ENCODE measurements around the gene MRPL14. TPM values are rescaled to one million over a fixed set of nuclear protein-coding genes. Genes with fewer than 3 reads are reported as not detected.

MRPL14 gene
- total RNA-seq, 2 experiments from 2014 or later: 51.3 to 87.2 TPM

GRCh38 chr6:44107017-44107416, 20.2 kb downstream of the MRPL14 start:
- POLR2A ChIA-PET: interaction anchor here (0.6 kb wide), 1 partner anchor 554 kb away, joined by 3 read pairs; no protein-coding TSS in a partner anchor
- peaks cover 80% of the 10 kb centered on the region for H3K36me3 ChIP-seq (ENCODE audit: insufficient read depth, low read length)
- TF ChIP-seq EZH2phosphoT487 (IDR thresholded peaks at IDR 0.05; ENCODE audit: borderline replicate concordance, low read depth, low read length) (no peak), CTCF (conservative IDR thresholded peaks at IDR 0.05; ENCODE audit: low read length) (no peak)

GRCh38 chr6:44105993-44106740, 21.1 kb downstream of the MRPL14 start:
- Histone ChIP-seq H3K4me2 (ENCODE audit: low read length) (no peak overlapping the region), H2AFZ (ENCODE audit: low read length) (no peak overlapping the region), H3K27ac (ENCODE audit: low read depth, low read length, poor library complexity, severe bottlenecking) (no peak overlapping the region), H3K36me3 (ENCODE audit: insufficient read depth, low read length) (peaks cover 71% of the 10 kb centered on the region), H4K20me1 (ENCODE audit: insufficient read depth, low read length) (no peaks in the 10 kb centered on the region), H3K79me2 (ENCODE audit: insufficient read depth, low read depth, low read length) (no peaks in the 10 kb centered on the region), H3K9me2 (ENCODE audit: insufficient read depth, low read length) (no peaks in the 10 kb centered on the region), H3K4me3 (ENCODE audit: low read depth, low read length, poor library complexity, severe bottlenecking) (no peak overlapping the region), H3K9me3 (ENCODE audit: low read length) (no peaks in the 10 kb centered on the region), H3K4me1 (ENCODE audit: insufficient read depth, low read length, poor library complexity, severe bottlenecking) (no peaks in the 10 kb centered on the region)
- CTCF ChIA-PET (ENCODE audit: unreplicated experiment): no interaction called here
- DNase-seq (ENCODE audit: low spot score): no peak
- POLR2A ChIA-PET: interaction anchor here (0.6 kb wide), 1 partner anchor 1316 kb away, joined by 4 read pairs; no protein-coding TSS in a partner anchor
- TF ChIP-seq EZH2phosphoT487 (IDR thresholded peaks at IDR 0.05; ENCODE audit: borderline replicate concordance, low read depth, low read length) (no peak), CTCF (conservative IDR thresholded peaks at IDR 0.05; ENCODE audit: low read length) (no peak)
- BruUV-seq (replicated peaks): no TSS peak
- intact Hi-C loops (cut with micrococcal nuclease; ENCODE audit: unreplicated experiment): no loop called here

More at GRCh38 chr6:44107017-44107416, 20.2 kb downstream of the MRPL14 start:
- H3K4me3 ChIP-seq (ENCODE audit: low read depth, low read length, poor library complexity, severe bottlenecking): no peak overlapping the region
- H3K9me3 ChIP-seq (ENCODE audit: low read length): no peaks in the 10 kb centered on the region
- CTCF ChIA-PET (ENCODE audit: unreplicated experiment): no interaction called here
- intact Hi-C loops (cut with micrococcal nuclease; ENCODE audit: unreplicated experiment): no loop called here
- no peak overlapping the region for H3K4me2 ChIP-seq (ENCODE audit: low read length)
- no peaks in the 10 kb centered on the region for H3K79me2 ChIP-seq (ENCODE audit: insufficient read depth, low read depth, low read length)
- H3K9me2 ChIP-seq (ENCODE audit: insufficient read depth, low read length): no peaks in the 10 kb centered on the region
- H3K27ac ChIP-seq (ENCODE audit: low read depth, low read length, poor library complexity, severe bottlenecking): no peak overlapping the region
- H3K4me1 ChIP-seq (ENCODE audit: insufficient read depth, low read length, poor library complexity, severe bottlenecking): peaks cover under 1% of the 10 kb centered on the region
- H2AFZ ChIP-seq (ENCODE audit: low read length): no peak overlapping the region
- no peak for DNase-seq (ENCODE audit: low spot score)
- no TSS peak for BruUV-seq (replicated peaks)
- no peaks in the 10 kb centered on the region for H4K20me1 ChIP-seq (ENCODE audit: insufficient read depth, low read length)

GRCh38 chr6:44105146-44105545, 22.1 kb downstream of the MRPL14 start:
- POLR2A ChIA-PET: no interaction called here
- H3K4me1 ChIP-seq (ENCODE audit: insufficient read depth, low read length, poor library complexity, severe bottlenecking): no peaks in the 10 kb centered on the region
- DNase-seq (ENCODE audit: low spot score): no peak
- no peak overlapping the region for H2AFZ ChIP-seq (ENCODE audit: low read length)
- H3K9me2 ChIP-seq (ENCODE audit: insufficient read depth, low read length): no peaks in the 10 kb centered on the region
- BruUV-seq (replicated peaks): no TSS peak
- TF ChIP-seq CTCF (conservative IDR thresholded peaks at IDR 0.05; ENCODE audit: low read length) (no peak), EZH2phosphoT487 (IDR thresholded peaks at IDR 0.05; ENCODE audit: borderline replicate concordance, low read depth, low read length) (no peak)
- no peak overlapping the region for H3K27ac ChIP-seq (ENCODE audit: low read depth, low read length, poor library complexity, severe bottlenecking)
- no peak overlapping the region for H3K4me3 ChIP-seq (ENCODE audit: low read depth, low read length, poor library complexity, severe bottlenecking)
- no peaks in the 10 kb centered on the region for H3K79me2 ChIP-seq (ENCODE audit: insufficient read depth, low read depth, low read length)
- intact Hi-C loops (cut with micrococcal nuclease; ENCODE audit: unreplicated experiment): no loop called here
- CTCF ChIA-PET (ENCODE audit: unreplicated experiment): no interaction called here
- H3K36me3 ChIP-seq (ENCODE audit: insufficient read depth, low read length): peaks cover 67% of the 10 kb centered on the region
- H4K20me1 ChIP-seq (ENCODE audit: insufficient read depth, low read length): no peaks in the 10 kb centered on the region
- H3K4me2 ChIP-seq (ENCODE audit: low read length): no peak overlapping the region
- H3K9me3 ChIP-seq (ENCODE audit: low read length): no peaks in the 10 kb centered on the region

All from OCI-LY7 (cell line).